CD14-positive monocyte (primary cell): ENCODE data around the gene ANXA11. TPM values are rescaled to one million over a fixed set of nuclear protein-coding genes. Genes with fewer than 3 reads are reported as not detected.
"Not testable (repeated sequence)": the region's sequence is repeated elsewhere in the genome, so short reads cannot be mapped to it uniquely, and the experiment has no call there.

Source experiments
- DNase-seq, 3 donors: peaks; one replicate each; pipeline ENCODE4 v3.0.0-alpha.2; 2011 to 2022
- H2AFZ ChIP-seq: 2 replicates; pipeline ENCODE4 v1.6.0; 2012; ENCODE audit warnings: mild to moderate bottlenecking, low read depth, low read length, inconsistent platforms; ENCODE audit not compliant: insufficient read depth, poor library complexity, severe bottlenecking
- H3K27ac ChIP-seq, 2 donors: 1 replicate in 1 of 2; 2 replicates in 1 of 2; pipeline ENCODE4 v1.5.1; 2012 to 2013; ENCODE audit warnings: low read length in 2 of 2, control low read depth in 1 of 2, inconsistent platforms in 1 of 2, low read depth in 1 of 2, mild to moderate bottlenecking in 1 of 2
- H3K27me3 ChIP-seq, 2 donors: one replicate each; pipeline versions ENCODE4 v1.6.0 to v1.6.1; 2011 to 2013; ENCODE audit warnings: low read length in 2 of 2; ENCODE audit not compliant: control insufficient read depth in 2 of 2, insufficient read depth in 2 of 2
- H3K36me3 ChIP-seq, 2 donors: replicated peaks in 1 of 2; 1 replicate in 1 of 2; 2 replicates in 1 of 2; pipeline versions ENCODE4 v1.5.1 to v1.6.1; 2012 to 2013; ENCODE audit warnings: low read length in 2 of 2, control low read depth in 1 of 2, inconsistent platforms in 1 of 2, mild to moderate bottlenecking in 1 of 2; ENCODE audit not compliant: insufficient read depth in 2 of 2, control insufficient read depth in 1 of 2
- H3K4me1 ChIP-seq, 2 donors: 1 replicate in 1 of 2; 2 replicates in 1 of 2; pipeline versions ENCODE4 v1.5.1 to v1.6.1; 2012 to 2013; ENCODE audit warnings: low read length in 2 of 2, control low read depth in 1 of 2, inconsistent platforms in 1 of 2, mild to moderate bottlenecking in 1 of 2, moderate library complexity in 1 of 2; ENCODE audit not compliant: insufficient read depth in 2 of 2, control insufficient read depth in 1 of 2
- H3K4me2 ChIP-seq: replicated peaks from 2 replicates; pipeline ENCODE3; 2012; ENCODE audit warnings: low read length, moderate library complexity, mild to moderate bottlenecking; ENCODE audit not compliant: poor library complexity, severe bottlenecking; ENCODE audit errors: extremely low read depth
- H3K4me3 ChIP-seq, 3 experiments: fragments of 200-600 bp in 1 of 3; sonication (generic) in 1 of 3; replicated peaks in 1 of 3; 1 replicate in 2 of 3; 2 replicates in 1 of 3; pipeline ENCODE4 v1.5.1; 2011 to 2013; ENCODE audit warnings: low read length in 3 of 3, mild to moderate bottlenecking in 3 of 3, control low read depth in 2 of 3, low read depth in 2 of 3, inconsistent platforms in 1 of 3, moderate library complexity in 1 of 3
- H3K79me2 ChIP-seq: 2 replicates; pipeline ENCODE4 v1.6.0; 2012; ENCODE audit warnings: mild to moderate bottlenecking, control low read depth, inconsistent platforms, low read length, moderate library complexity; ENCODE audit not compliant: insufficient read depth
- H3K9ac ChIP-seq: 2 replicates; pipeline ENCODE4 v1.6.0; 2017; ENCODE audit warnings: low read length, mild to moderate bottlenecking; ENCODE audit not compliant: insufficient read depth, poor library complexity, severe bottlenecking
- H3K9me3 ChIP-seq, 2 donors: replicated peaks in 1 of 2; 1 replicate in 1 of 2; 2 replicates in 1 of 2; pipeline versions ENCODE4 v1.5.1 to v1.6.1; 2012 to 2013; ENCODE audit warnings: low read length in 2 of 2, control low read depth in 1 of 2; ENCODE audit not compliant: control insufficient read depth in 1 of 2, insufficient read depth in 1 of 2
- H4K20me1 ChIP-seq: 2 replicates; pipeline ENCODE4 v1.6.0; 2012; ENCODE audit warnings: mild to moderate bottlenecking, low read length, control low read depth, moderate library complexity; ENCODE audit not compliant: insufficient read depth
- H3K27ac Mint-ChIP-seq, 7 donors: one replicate each; pipeline ENCODE4 v1.8.0; 2020; ENCODE audit warnings: mild to moderate bottlenecking in 7 of 7, mixed read lengths in 7 of 7, moderate library complexity in 6 of 7, inconsistent platforms in 2 of 7
- H3K27me3 Mint-ChIP-seq, 3 donors: one replicate each; pipeline ENCODE4 v1.8.0; 2021 to 2022; ENCODE audit warnings: low read depth in 3 of 3, mild to moderate bottlenecking in 3 of 3, mixed read lengths in 3 of 3, moderate library complexity in 3 of 3, inconsistent platforms in 1 of 3
- H3K36me3 Mint-ChIP-seq, 2 donors: one replicate each; pipeline ENCODE4 v1.8.0; 2020; ENCODE audit warnings: mixed read lengths in 2 of 2, inconsistent platforms in 1 of 2, mild to moderate bottlenecking in 1 of 2
- H3K4me1 Mint-ChIP-seq: one replicate; pipeline ENCODE4 v1.8.0; 2020; ENCODE audit warnings: mild to moderate bottlenecking, mixed read lengths
- H3K4me3 Mint-ChIP-seq, 2 donors: one replicate each; pipeline ENCODE4 v1.8.0; 2020; ENCODE audit warnings: mild to moderate bottlenecking in 2 of 2, mixed read lengths in 2 of 2, moderate library complexity in 1 of 2
- H3K9me3 Mint-ChIP-seq, 7 donors: one replicate each; pipeline ENCODE4 v1.8.0; 2020 to 2022; ENCODE audit warnings: mixed read lengths in 7 of 7, mild to moderate bottlenecking in 6 of 7, moderate library complexity in 6 of 7, inconsistent platforms in 2 of 7
- CTCF ChIP-seq: fragments of 200-600 bp; IDR thresholded peaks from one replicate; pipeline ENCODE4 v1.8.0; 2022; ENCODE audit warnings: antibody characterized with exemption, mild to moderate bottlenecking
- WGBS: methylation state at CpG from one replicate; pipeline ENCODE4 v1.1.5; 2013; ENCODE audit warnings: missing lambda C conversion rate; ENCODE audit not compliant: insufficient coverage; 5-methylcytosine and 5-hydroxymethylcytosine counted together
- intact Hi-C, 2 donors: fragments of 100-400 bp; cut with micrococcal nuclease; formaldehyde crosslinking; loops; one replicate each; pipeline versions ENCODE4 v1.15.0 to v1.15.1; 2023
- polyA plus RNA-seq, 3 donors: library from polyadenylated mRNA; depleted of rRNA in 1 of 3; unstranded in 2 of 3; stranded (reverse) in 1 of 3; fragments of 300-500 nt in 2 of 3; fragments of >200 nt in 1 of 3; fragmentation: Illumina TruSeq in 2 of 3; gene quantifications; 1 replicate in 2 of 3; 2 replicates in 1 of 3; pipeline ENCODE4 v1.2.3, GENCODE V29; 2012 to 2021

Gene ANXA11
- polyA plus RNA-seq, 3 donors, result 95.6 to 174 (median 134) TPM

- H3K4me1 Mint-ChIP-seq, result peaks cover 21% of the 10 kb centered on the region
- no peak overlapping the region for H3K4me2 ChIP-seq
- no peak for TF ChIP-seq CTCF
- peaks cover 3 to 16% (median 10%) of the 10 kb centered on the region in 3 donors for H3K27me3 Mint-ChIP-seq
- H3K36me3 ChIP-seq, result peaks cover 31 to 35% of the 10 kb centered on the region in 2 donors
- H3K27ac ChIP-seq, result no peak overlapping the region
- H3K9me3 Mint-ChIP-seq, result peaks cover 0 to 2% (median 0%) of the 10 kb centered on the region in 7 donors
- DNase-seq, result no peak
- peaks cover 12 to 14% of the 10 kb centered on the region in 2 donors for H3K4me1 ChIP-seq
- H3K9me3 ChIP-seq, result no peaks in the 10 kb centered on the region
- no peak overlapping the region for H3K4me3 ChIP-seq
- H3K27ac Mint-ChIP-seq, result peak overlapping the region in 2 of 7 donors; percentile 1 to 4
- 100% methylated on average over 5 of the region's 5 CpGs for WGBS
- H3K36me3 Mint-ChIP-seq, result peaks cover 45 to 54% of the 10 kb centered on the region in 2 donors
- peaks cover 12% of the 10 kb centered on the region for H4K20me1 ChIP-seq
- intact Hi-C loops, result loop anchor here in 1 of 2 donors (5.0 kb wide), 1 partner anchor 59 kb away; the partner anchor contains the start of gene ANXA11
- H3K4me3 Mint-ChIP-seq, result no peak overlapping the region
- peaks cover 0 to 5% of the 10 kb centered on the region in 2 donors for H3K27me3 ChIP-seq
- no peaks in the 10 kb centered on the region for H3K79me2 ChIP-seq
- no peak overlapping the region for H2AFZ ChIP-seq
- H3K9ac ChIP-seq, result no peak overlapping the region
These were observed 57.1 kb downstream of the ANXA11 start for GRCh38 chr10:80148166-80148805.

GRCh38 chr10:80146918-80147317 is 58.4 kb downstream of the ANXA11 start:
- Mint-ChIP-seq H3K4me1 (peaks cover 21% of the 10 kb centered on the region), H3K4me3 (no peak overlapping the region), H3K27me3 (peaks cover 6 to 19% (median 10%) of the 10 kb centered on the region in 3 donors), H3K27ac (no peak overlapping the region), H3K9me3 (peaks cover 0 to 2% (median 0%) of the 10 kb centered on the region in 7 donors), H3K36me3 (peaks cover 34 to 40% of the 10 kb centered on the region in 2 donors)
- Histone ChIP-seq H3K27me3 (peaks cover 0 to 5% of the 10 kb centered on the region in 2 donors), H3K9ac (no peak overlapping the region), H4K20me1 (peaks cover 6% of the 10 kb centered on the region), H3K4me2 (no peak overlapping the region), H3K9me3 (no peaks in the 10 kb centered on the region), H3K4me1 (peaks cover 12 to 14% of the 10 kb centered on the region in 2 donors), H3K79me2 (no peaks in the 10 kb centered on the region), H3K27ac (no peak overlapping the region), H3K4me3 (no peak overlapping the region), H3K36me3 (peaks cover 19 to 22% of the 10 kb centered on the region in 2 donors), H2AFZ (no peak overlapping the region)
- intact Hi-C loops, result loop anchor here in 1 of 2 donors (5.0 kb wide), 1 partner anchor 60 kb away; the partner anchor contains the start of gene ANXA11
- no CpG with 5 or more reads among the region's 3 CpGs for WGBS
- no peak for DNase-seq
- no peak for TF ChIP-seq CTCF

GRCh38 chr10:80145406-80146308 is 59.7 kb downstream of the ANXA11 start:
- Mint-ChIP-seq H3K4me1 (peaks cover 21% of the 10 kb centered on the region), H3K27ac (peak overlapping the region in 1 of 7 donors; percentile 13), H3K27me3 (peaks cover 12 to 23% (median 12%) of the 10 kb centered on the region in 3 donors), H3K36me3 (peaks cover 23 to 27% of the 10 kb centered on the region in 2 donors)
- H3K4me1 ChIP-seq, result peaks cover 12 to 14% of the 10 kb centered on the region in 2 donors
- not testable (repeated sequence) for H2AFZ ChIP-seq, H4K20me1 ChIP-seq, DNase-seq, H3K27ac ChIP-seq, H3K9ac ChIP-seq, H3K4me3 ChIP-seq, H3K9me3 Mint-ChIP-seq, H3K4me2 ChIP-seq, H3K36me3 ChIP-seq, H3K79me2 ChIP-seq, H3K27me3 ChIP-seq, H3K4me3 Mint-ChIP-seq, H3K9me3 ChIP-seq
- intact Hi-C loops, result loop anchor here in 1 of 2 donors (2.0 to 5.0 kb wide), 2 partner anchors 62 to 75 kb away; partner anchors contain the start of gene ANXA11
- WGBS, result 77% methylated on average over 8 of the region's 11 CpGs
